WTC11 (cell line): ENCODE results near the gene MBNL1.

ENCODE experiments used
- ATF3 ChIP-seq: sonication (generic); formaldehyde crosslinking; conservative IDR thresholded peaks from 2 replicates; pipeline ENCODE4 v1.8.1; 2022; ENCODE audit warnings: mild to moderate bottlenecking, missing genetic modification reagents
- CBFB ChIP-seq: sonication (generic); formaldehyde crosslinking; IDR thresholded peaks from 2 replicates; pipeline ENCODE4 v1.8.1; 2022; ENCODE audit warnings: mild to moderate bottlenecking, low read depth, missing genetic modification reagents
- CTCF ChIP-seq: fragments of 200-600 bp; IDR thresholded peaks from 2 replicates; pipeline ENCODE4 v1.8.0; 2022; ENCODE audit warnings: antibody characterized with exemption
- HMGXB4 ChIP-seq: sonication (generic); formaldehyde crosslinking; IDR thresholded peaks from 2 replicates; pipeline ENCODE4 v1.8.1; 2023; ENCODE audit warnings: mild to moderate bottlenecking, moderate library complexity, missing genetic modification reagents
- JUN ChIP-seq: sonication (generic); formaldehyde crosslinking; IDR thresholded peaks from 2 replicates; pipeline ENCODE4 v1.8.0; 2023; ENCODE audit warnings: mild to moderate bottlenecking, missing genetic modification reagents
- KAT7 ChIP-seq: sonication (generic); formaldehyde crosslinking; IDR thresholded peaks from 2 replicates; pipeline ENCODE4 v1.8.1; 2023; ENCODE audit warnings: missing genetic modification reagents, mild to moderate bottlenecking, borderline replicate concordance
- NFE2L1 ChIP-seq: sonication (generic); formaldehyde crosslinking; IDR thresholded peaks from 2 replicates; pipeline ENCODE4 v1.8.1; 2023; ENCODE audit warnings: missing genetic modification reagents
- PREB ChIP-seq: sonication (generic); formaldehyde crosslinking; IDR thresholded peaks from 2 replicates; pipeline ENCODE4 v1.8.1; 2022; ENCODE audit warnings: mild to moderate bottlenecking, missing genetic modification reagents, moderate library complexity, borderline replicate concordance
- SMAD3 ChIP-seq: sonication (generic); formaldehyde crosslinking; IDR thresholded peaks from 2 replicates; pipeline ENCODE4 v1.8.0; 2022; ENCODE audit warnings: missing genetic modification reagents, mild to moderate bottlenecking, borderline replicate concordance
- USF1 ChIP-seq: sonication (generic); formaldehyde crosslinking; IDR thresholded peaks from 2 replicates; pipeline ENCODE4 v1.8.0; 2022; ENCODE audit warnings: mild to moderate bottlenecking, missing genetic modification reagents
- ZNF232 ChIP-seq: sonication (generic); formaldehyde crosslinking; IDR thresholded peaks from 2 replicates; pipeline ENCODE4 v1.8.0; 2022; ENCODE audit warnings: mild to moderate bottlenecking, missing genetic modification reagents
- TF ChIP-seq, protein P1 (sequence below): sonication (generic); formaldehyde crosslinking; IDR thresholded peaks from 2 replicates; pipeline ENCODE4 v1.8.0; 2023; ENCODE audit warnings: missing genetic modification reagents

DNA sequence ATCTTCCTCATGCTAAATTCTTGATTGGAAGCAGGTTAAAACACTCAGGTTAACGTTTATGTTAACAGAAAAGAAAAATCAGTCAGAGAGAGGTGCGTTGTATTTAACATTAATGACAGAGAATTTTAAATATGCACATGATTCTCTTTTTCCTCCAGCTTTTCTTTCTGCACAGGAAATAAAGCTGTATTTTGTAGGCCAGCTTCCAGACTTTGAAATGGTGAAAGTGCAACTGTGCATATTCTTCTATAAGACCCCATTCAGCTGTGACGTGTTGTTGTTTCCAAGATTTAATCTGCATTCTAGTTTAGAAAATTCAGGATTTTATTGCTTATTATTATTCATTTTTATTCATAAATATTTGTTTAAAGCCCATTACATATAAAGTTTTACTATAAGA, 11.8 kb downstream of the MBNL1 start:
- TF ChIP-seq HMGXB4 (no peak), KAT7 (CRISPR knock-in tag) (no peak), ATF3 (no peak), NFE2L1 (CRISPR knock-in tag) (no peak), CTCF (no peak), SMAD3 (CRISPR knock-in tag) (no peak), ZNF232 (CRISPR knock-in tag) (no peak), JUN (CRISPR knock-in tag) (no peak), CBFB (CRISPR knock-in tag) (no peak), USF1 (CRISPR knock-in tag) (no peak), PREB (CRISPR knock-in tag) (no peak)
- TF ChIP-seq, protein P1, sequence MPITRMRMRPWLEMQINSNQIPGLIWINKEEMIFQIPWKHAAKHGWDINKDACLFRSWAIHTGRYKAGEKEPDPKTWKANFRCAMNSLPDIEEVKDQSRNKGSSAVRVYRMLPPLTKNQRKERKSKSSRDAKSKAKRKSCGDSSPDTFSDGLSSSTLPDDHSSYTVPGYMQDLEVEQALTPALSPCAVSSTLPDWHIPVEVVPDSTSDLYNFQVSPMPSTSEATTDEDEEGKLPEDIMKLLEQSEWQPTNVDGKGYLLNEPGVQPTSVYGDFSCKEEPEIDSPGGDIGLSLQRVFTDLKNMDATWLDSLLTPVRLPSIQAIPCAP = no peak
